SJSA1 (cell line): ENCODE data around the gene LTF. TPM values are rescaled to one million over a fixed set of nuclear protein-coding genes. Genes with fewer than 3 reads are reported as not detected.
A peak's percentile ranks its signal among the peaks of the same experiment; 100 is the strongest.

Experiments used
- DNase-seq, 2 experiments: peaks; one replicate each; pipeline ENCODE4 v3.0.0-alpha.2; 2015 to 2020; ENCODE audit warnings: low spot score in 2 of 2, low read depth in 1 of 2
- H3K27ac ChIP-seq: fragments of 250-450 bp; sonication (Bioruptor Pico); 2 replicates; pipeline ENCODE4 v1.5.1; 2020; ENCODE audit warnings: mild to moderate bottlenecking, moderate library complexity
- H3K27me3 ChIP-seq: fragments of 250-450 bp; sonication (Bioruptor Pico); replicated peaks from 2 replicates; pipeline ENCODE4 v1.5.1; 2020; ENCODE audit warnings: mild to moderate bottlenecking, moderate library complexity
- H3K36me3 ChIP-seq: fragments of 250-450 bp; sonication (Bioruptor Pico); 2 replicates; pipeline ENCODE4 v1.5.1; 2020; ENCODE audit warnings: mild to moderate bottlenecking
- H3K4me1 ChIP-seq: fragments of 250-450 bp; sonication (Bioruptor Pico); replicated peaks from 2 replicates; pipeline ENCODE4 v1.6.1; 2021; ENCODE audit warnings: mild to moderate bottlenecking
- H3K4me3 ChIP-seq: fragments of 250-450 bp; sonication (Bioruptor Pico); 2 replicates; pipeline ENCODE4 v1.5.1; 2020; ENCODE audit warnings: mild to moderate bottlenecking
- H3K9me3 ChIP-seq: fragments of 250-450 bp; sonication (Bioruptor Pico); replicated peaks from 2 replicates; pipeline ENCODE4 v1.5.1; 2020; ENCODE audit warnings: mild to moderate bottlenecking
- total RNA-seq: library from RNA; depleted of rRNA; stranded (reverse); fragments of >200 nt; shearing (Covaris generic); gene quantifications from 2 replicates; pipeline ENCODE4 v1.2.3, GENCODE V29; 2014; rRNA removed

The LTF gene
- 0.08 TPM in 1 of 2 replicates, not detected in the other for total RNA-seq

DNA sequence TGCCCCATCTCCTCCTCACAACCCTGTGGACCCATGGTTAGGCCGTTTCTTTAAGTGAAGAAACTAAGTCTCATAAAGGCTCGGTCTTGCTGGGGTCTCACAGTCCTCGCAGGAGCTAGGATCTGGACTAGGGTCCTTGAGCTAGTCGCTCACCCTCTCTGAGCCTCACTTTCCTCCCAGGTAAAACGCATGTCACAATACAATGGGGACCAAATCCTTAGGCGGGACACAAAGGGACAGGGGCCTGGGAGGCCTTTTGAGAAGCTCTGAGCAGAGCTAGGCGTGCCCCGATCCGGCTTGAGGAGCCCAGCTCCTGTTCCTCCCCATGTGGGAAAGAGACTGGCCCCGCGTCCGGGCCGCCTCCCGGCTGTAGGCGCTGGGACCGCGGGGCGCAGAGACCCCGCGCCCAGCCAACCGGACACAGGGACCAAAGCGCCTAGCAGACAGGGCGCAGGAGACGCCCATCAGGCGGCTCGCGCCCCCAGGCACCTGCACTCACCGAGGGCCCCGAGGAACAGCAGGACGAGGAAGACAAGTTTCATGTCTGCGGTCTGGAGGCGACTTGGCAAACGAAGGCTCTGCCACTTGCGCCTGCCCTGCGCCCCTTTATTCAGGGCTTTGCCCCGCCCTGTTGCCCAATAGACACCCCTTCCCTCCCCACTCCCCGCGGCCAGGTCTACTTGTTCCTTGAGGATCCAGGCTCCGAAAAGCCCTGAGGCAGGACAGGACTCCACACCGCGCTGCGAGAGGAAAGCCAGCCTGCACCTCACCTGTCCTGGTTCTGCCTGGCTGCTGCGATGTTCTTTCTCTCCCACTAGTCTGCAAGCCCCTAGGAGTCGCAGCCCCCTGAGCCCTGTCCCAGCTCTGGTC, at the start of gene LTF:
TSS of gene LTF (minus strand) at position 580 of the 870 bp plus-strand sequence. CDS start at position 542, 38 bp downstream.
- Histone ChIP-seq H3K27me3 (no peaks in the 10 kb centered on the region), H3K4me1 (peaks cover 18% of the 10 kb centered on the region), H3K36me3 (no peaks in the 10 kb centered on the region), H3K9me3 (no peaks in the 10 kb centered on the region), H3K27ac (no peak within 1 kb of the TSS), H3K4me3 (no peak within 1 kb of the TSS)
- no peak for DNase-seq

DNA sequence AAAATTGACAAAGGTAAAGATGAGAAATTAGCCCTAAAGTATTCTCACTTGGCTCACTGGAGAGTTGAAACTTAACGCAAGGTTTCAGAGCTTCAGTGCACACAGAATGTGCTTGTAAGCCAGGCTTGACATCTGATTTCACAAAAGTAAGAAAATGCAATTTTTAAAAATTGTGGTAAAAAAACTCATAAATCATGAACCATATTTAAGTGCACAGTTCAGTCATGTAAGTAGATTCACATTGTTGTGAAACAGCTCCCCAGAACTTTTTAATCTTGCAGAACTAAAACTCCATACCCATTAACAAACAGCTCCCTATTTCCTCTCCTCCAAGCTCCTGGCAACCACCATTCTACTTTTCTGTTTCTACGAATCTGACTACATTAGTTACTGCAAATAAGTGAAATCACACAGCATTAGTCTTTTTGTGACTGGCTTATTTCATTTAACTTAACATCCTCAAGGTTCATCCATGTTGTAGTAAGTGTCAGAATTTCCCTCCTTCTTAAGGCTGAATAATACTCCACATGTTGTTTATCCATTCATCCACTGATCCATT, 47.6 kb upstream of the LTF start:
- no peak for DNase-seq
- peaks cover 15% of the 10 kb centered on the region for H3K4me1 ChIP-seq
- no peak overlapping the region for H3K4me3 ChIP-seq
- H3K9me3 ChIP-seq: no peaks in the 10 kb centered on the region
- no peaks in the 10 kb centered on the region for H3K27me3 ChIP-seq
- H3K36me3 ChIP-seq: no peaks in the 10 kb centered on the region
- H3K27ac ChIP-seq: no peak overlapping the region

GRCh38 chr3:46509661-46510187, 45.0 kb upstream of the LTF start:
- no peak overlapping the region for H3K4me3 ChIP-seq
- no peaks in the 10 kb centered on the region for H3K27me3 ChIP-seq
- H3K27ac ChIP-seq: no peak overlapping the region
- DNase-seq: no peak
- 0 out of 2 replicates have a peak, but pooled peaks cover 2% of the 10 kb centered on the region for H3K4me1 ChIP-seq
- no peaks in the 10 kb centered on the region for H3K9me3 ChIP-seq
- no peaks in the 10 kb centered on the region for H3K36me3 ChIP-seq

DNA sequence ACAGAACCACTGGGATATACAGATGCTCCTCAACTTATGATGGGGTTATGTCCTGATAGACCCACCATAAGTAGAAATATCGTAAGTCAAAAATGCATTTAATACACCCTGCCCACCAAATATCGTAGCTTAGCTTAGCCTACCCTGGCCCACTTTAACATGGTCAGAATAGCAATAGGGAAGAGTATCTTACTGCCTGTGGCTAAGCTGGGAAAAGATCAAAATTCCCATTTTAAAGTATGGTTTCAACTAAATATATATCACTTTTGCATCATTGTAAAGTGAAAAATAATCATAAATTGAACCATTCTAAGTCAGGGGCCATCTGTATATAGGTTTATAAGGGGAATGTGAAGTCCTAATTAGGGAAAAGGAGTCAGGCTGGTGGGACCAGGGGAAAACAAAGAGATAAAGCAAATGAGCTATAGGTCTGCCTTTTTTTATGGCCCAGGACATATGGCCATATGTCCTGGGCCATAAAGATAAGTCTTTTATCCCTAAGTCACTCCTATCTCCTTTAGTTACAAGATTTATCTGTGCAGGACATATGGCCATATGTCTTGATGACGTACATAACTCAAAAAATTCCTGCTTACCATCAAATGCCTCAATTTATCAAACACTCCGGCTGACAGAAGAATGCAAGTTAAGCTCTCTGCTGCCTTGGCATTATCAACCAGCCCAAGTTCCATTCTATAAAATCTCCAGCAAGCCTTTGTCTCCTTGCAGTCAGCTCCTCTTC, 44.3 kb upstream of the LTF start:
- no peak overlapping the region for H3K4me3 ChIP-seq
- H3K27me3 ChIP-seq: no peaks in the 10 kb centered on the region
- DNase-seq: no peak
- H3K4me1 ChIP-seq: 0 out of 2 replicates have a peak, but pooled peaks cover 4% of the 10 kb centered on the region
- no peak overlapping the region for H3K27ac ChIP-seq
- no peaks in the 10 kb centered on the region for H3K36me3 ChIP-seq
- H3K9me3 ChIP-seq: no peaks in the 10 kb centered on the region

DNA sequence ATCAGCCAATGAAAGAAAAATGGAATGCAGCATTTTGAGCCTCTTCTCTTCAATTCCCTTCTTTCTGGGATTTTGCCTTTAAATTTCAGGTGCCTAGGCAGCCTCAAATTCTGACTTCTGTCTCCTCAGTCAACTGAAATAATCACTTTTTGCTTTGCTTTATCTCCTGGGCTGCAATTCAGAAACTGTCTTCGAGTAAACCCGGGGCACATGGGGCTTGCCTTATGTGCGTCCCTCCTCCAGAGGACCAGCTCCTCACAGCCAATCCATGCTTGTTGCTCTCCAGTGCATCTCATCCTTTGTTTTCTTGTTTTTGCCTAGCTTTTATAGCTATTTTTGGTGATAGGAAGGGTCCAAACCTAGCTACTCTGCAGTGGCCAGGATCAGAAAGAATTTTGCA, 41.8 kb upstream of the LTF start:
- Histone ChIP-seq H3K9me3 (no peaks in the 10 kb centered on the region), H3K36me3 (no peaks in the 10 kb centered on the region), H3K4me1 (peaks cover 9% of the 10 kb centered on the region), H3K4me3 (no peak overlapping the region), H3K27ac (no peak overlapping the region), H3K27me3 (no peaks in the 10 kb centered on the region)
- DNase-seq: no peak

DNA sequence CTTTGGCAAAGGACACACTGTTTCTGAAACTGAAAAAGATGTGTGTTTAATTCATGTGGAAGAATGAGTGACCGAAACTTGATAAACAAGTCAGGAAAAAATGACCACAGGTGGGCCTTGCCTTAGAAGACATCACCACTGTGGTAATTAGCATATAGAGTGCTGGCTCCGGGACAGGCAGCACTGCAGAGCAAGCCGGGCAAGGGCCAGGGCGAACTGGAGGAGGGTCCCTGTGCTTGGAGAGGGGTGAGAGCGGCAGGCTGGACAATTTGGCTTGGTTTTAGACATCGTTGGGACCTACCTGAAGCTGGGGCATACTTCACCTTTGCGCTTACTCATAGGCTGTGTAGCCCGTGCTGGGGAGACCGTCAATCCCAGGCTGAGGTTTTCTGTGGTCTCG, 41.2 kb upstream of the LTF start:
- H3K4me3 ChIP-seq: no peak overlapping the region
- peaks cover 15% of the 10 kb centered on the region for H3K4me1 ChIP-seq
- H3K9me3 ChIP-seq: no peaks in the 10 kb centered on the region
- no peaks in the 10 kb centered on the region for H3K36me3 ChIP-seq
- H3K27me3 ChIP-seq: no peaks in the 10 kb centered on the region
- no peak overlapping the region for H3K27ac ChIP-seq
- no peak for DNase-seq

- Histone ChIP-seq H3K4me3 (no peak overlapping the region), H3K36me3 (no peaks in the 10 kb centered on the region), H3K9me3 (no peaks in the 10 kb centered on the region), H3K27me3 (no peaks in the 10 kb centered on the region), H3K4me1 (peaks cover 24% of the 10 kb centered on the region), H3K27ac (no peak overlapping the region)
- DNase-seq: no peak
These were observed 40.1 kb upstream of the LTF start for GRCh38 chr3:46504789-46505188.

DNA sequence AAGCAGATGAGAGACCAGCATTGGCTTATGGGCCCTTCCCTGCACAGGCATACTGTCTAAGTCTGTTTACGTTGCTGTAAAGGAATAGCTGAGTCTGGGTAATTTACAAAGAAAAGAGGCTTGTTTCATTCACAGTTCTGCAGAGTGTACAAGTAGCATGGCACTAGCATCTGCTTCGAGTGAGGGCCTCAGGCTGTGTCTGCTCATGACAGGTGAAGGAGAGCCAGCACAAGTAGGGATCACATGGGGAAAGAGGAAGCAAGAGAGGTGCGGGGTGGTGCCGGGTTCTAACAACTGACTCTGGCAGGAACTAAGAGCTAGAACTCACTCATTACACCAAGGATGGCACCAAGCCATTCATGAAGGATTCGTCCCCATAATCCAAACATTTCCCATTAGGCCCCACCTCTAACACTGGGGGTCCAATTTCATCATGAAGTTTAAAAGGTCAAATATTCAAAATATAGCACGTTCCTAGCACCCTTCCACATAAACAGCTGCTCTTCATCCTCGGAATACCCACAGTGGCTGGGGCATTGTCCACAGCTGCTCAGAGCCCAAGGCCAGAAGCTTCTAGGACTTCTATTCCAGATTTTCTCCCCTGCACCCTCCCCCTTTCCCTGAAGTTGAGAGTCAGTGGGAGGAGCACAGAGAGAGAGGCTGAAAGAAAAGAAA, 38.6 kb upstream of the LTF start:
- H3K4me1 ChIP-seq: peaks cover 24% of the 10 kb centered on the region
- no peaks in the 10 kb centered on the region for H3K36me3 ChIP-seq
- no peak overlapping the region for H3K4me3 ChIP-seq
- H3K27ac ChIP-seq: no peak overlapping the region
- no peaks in the 10 kb centered on the region for H3K9me3 ChIP-seq
- DNase-seq: no peak
- no peaks in the 10 kb centered on the region for H3K27me3 ChIP-seq

DNA sequence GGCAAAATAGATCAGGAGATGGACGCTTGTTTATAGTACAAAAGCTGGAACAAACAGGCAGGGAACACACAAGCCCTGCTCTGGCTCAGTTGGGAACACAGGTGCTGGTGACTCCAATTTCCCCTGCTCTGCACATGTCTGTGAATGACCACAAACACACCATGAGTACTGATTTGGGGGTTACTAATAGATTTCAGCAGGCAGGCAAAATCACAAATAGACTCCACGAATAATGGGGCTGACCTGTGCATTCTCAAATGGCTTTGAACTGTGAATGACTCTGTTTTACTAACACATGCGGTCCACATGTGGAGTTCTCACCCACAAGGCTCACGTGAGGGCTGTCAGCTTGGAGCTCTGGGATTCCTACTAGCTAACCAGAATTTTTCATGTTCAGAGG, 37.0 kb upstream of the LTF start:
- Histone ChIP-seq H3K27me3 (no peaks in the 10 kb centered on the region), H3K4me1 (peaks cover 31% of the 10 kb centered on the region), H3K36me3 (no peaks in the 10 kb centered on the region), H3K4me3 (no peak overlapping the region), H3K9me3 (no peaks in the 10 kb centered on the region), H3K27ac (no peak overlapping the region)
- DNase-seq: peak in 1 of 2 experiments; percentile 5

DNA sequence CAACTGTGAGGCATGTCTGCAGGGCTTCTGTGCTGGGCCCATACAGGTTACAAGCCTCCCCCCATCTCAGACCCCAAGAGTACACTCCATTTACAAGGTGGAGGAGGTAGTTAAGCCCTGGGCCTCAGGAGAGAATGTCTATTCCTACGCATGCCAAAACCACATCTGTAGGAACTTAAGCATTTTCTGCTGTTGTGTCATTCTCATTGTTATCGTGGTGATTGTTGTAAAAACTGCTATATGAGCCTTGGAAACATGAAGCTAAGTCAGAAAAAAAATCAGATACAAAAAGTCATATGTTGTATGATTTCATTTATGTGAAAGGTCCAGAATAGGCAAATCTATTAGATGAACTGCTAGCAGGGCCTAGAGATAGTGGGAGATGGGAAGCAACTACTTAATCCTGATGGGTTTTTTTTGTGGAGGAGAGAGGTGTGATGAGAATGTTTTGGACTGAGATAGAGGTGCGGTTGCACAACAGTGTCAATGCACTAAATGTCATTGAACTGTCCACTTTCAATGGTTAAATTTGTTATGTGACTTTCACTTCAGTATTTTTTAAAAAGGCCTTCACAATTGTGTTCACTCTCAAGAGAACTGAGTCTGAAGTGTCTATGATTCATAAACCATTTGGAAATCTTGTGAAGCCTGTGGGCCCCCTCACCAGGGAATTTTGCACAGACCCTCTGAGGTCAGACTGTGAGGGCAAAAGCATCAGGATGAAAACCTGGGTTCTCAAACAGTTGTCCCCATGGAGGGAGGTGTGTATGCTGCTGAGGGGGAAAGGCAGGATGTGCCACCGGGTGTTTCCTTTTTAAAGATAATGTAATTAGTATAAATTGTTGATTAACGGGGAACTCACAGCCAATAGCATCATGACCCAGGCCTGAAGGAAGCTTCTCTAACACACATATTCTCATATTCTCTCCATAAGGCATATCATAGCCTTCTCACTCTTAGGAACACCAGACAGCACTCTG, 36.2 kb upstream of the LTF start:
- no peaks in the 10 kb centered on the region for H3K9me3 ChIP-seq
- H3K4me1 ChIP-seq: peaks cover 38% of the 10 kb centered on the region
- H3K27me3 ChIP-seq: no peaks in the 10 kb centered on the region
- no peaks in the 10 kb centered on the region for H3K36me3 ChIP-seq
- no peak overlapping the region for H3K4me3 ChIP-seq
- peak in 1 of 2 experiments; percentile 37 for DNase-seq
- peak overlapping the region; percentile 41 for H3K27ac ChIP-seq

GRCh38 chr3:46498916-46499519, 34.3 kb upstream of the LTF start:
- Histone ChIP-seq H3K4me3 (no peak overlapping the region), H3K36me3 (no peaks in the 10 kb centered on the region), H3K27ac (no peak overlapping the region), H3K9me3 (no peaks in the 10 kb centered on the region), H3K27me3 (no peaks in the 10 kb centered on the region), H3K4me1 (peaks cover 39% of the 10 kb centered on the region)
- DNase-seq: no peak

DNA sequence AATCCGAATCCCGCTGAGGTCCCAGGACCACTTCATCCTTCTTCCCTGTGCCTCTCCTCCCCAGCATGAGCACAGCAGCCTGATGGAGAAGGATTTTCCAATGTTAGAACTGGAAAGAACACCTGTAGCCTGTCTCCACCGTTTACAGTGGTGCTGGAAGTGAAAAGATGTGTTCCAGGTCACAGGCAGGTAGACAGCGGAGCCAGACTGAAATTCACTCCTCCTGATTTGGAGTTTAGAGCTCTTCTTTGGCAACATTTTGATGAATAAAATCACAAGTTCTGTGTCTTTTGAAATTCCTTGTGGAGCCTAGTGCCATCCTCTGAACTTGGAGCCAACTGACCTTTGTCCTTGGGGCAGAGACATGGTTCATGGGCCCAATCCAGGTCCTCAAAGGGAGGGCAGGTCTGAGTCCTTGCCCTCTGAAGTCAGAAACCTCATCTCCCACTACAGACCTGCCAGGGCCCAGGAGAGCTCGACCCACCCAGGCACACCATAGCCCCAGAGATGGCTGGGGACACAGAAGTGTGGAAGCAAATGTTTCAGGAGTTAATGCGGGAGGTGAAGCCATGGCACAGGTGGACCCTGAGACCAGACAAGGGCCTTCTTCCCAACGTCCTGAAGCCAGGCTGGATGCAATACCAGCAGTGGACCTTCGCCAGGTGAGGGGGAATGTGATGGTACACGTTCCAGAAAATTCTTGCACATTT, 33.0 kb upstream of the LTF start, which contains the start of gene RTP3:
TSS of gene RTP3 (plus strand) at position 421 of the 710 bp plus-strand sequence. CDS start at position 508, 87 bp downstream.
- Histone ChIP-seq H3K4me3 (no peak within 1 kb of the TSS), H3K9me3 (no peaks in the 10 kb centered on the region), H3K36me3 (no peaks in the 10 kb centered on the region), H3K27me3 (no peaks in the 10 kb centered on the region), H3K4me1 (peaks cover 33% of the 10 kb centered on the region), H3K27ac (peak within 1 kb of the TSS; percentile 88; the same call in 1 of the 2 replicates)
- DNase-seq: no peak
